K562 (cell line): ENCODE measurements around the gene WDR90. TPM values are rescaled to one million over a fixed set of nuclear protein-coding genes. Genes with fewer than 3 reads are reported as not detected.
A peak's percentile ranks its signal among the peaks of the same experiment; 100 is the strongest.

Experiments used
- E2F6 ChIP-seq, 2 experiments: IDR thresholded peaks; 2 replicates each; pipeline ENCODE4 v1.6.1; 2011; ENCODE audit warnings: borderline replicate concordance in 1 of 2, control low read depth in 1 of 2, low read depth in 1 of 2, low read length in 1 of 2, mild to moderate bottlenecking in 1 of 2, mixed read lengths in 1 of 2, moderate library complexity in 1 of 2; ENCODE audit not compliant: insufficient read depth in 1 of 2, insufficient read length in 1 of 2, poor library complexity in 1 of 2, severe bottlenecking in 1 of 2; ENCODE audit errors: extremely low read depth in 1 of 2
- MXI1 ChIP-seq: IDR thresholded peaks from 2 replicates; pipeline ENCODE4 v1.6.1; 2011; ENCODE audit warnings: low read depth, mild to moderate bottlenecking, improper control_type of control experiment, low read length
- PHF8 ChIP-seq: fragments of 200-600 bp; sonication (generic); IDR thresholded peaks from 2 replicates; pipeline ENCODE4 v1.6.1; 2012; ENCODE audit warnings: mixed run types, mild to moderate bottlenecking, inconsistent platforms, low read length, moderate library complexity, borderline replicate concordance
- PML ChIP-seq: IDR thresholded peaks from 2 replicates; pipeline ENCODE4 v1.6.1; 2012; ENCODE audit warnings: low read length, inconsistent platforms
- RB1 ChIP-seq: fragments of 450-650 bp; IDR thresholded peaks from 2 replicates; pipeline ENCODE4 v1.6.1; 2017; ENCODE audit warnings: low read depth, mild to moderate bottlenecking
- ZNF609 ChIP-seq: sonication (generic); formaldehyde crosslinking; IDR thresholded peaks from 2 replicates; pipeline ENCODE4 v1.8.1; 2023; ENCODE audit warnings: missing genetic modification reagents, mild to moderate bottlenecking, borderline replicate concordance
- ZNF77 ChIP-seq: fragments of 250-450 bp; sonication (Bioruptor Pico); IDR thresholded peaks from 2 replicates; pipeline ENCODE4 v1.5.0; 2020
- polyA plus RNA-seq, 8 experiments: library from polyadenylated mRNA; depleted of rRNA in 4 of 8; stranded (reverse) in 5 of 8; unstranded in 3 of 8; fragments of >200 nt; fragmentation: Nextera tagmentation in 2 of 8; fragmentation: Illumina TruSeq in 1 of 8; extraction: Ambion mirVana in 2 of 8; extraction: Trizol in 1 of 8; gene quantifications; 2 replicates each; pipeline versions ENCODE4 v1.2.1 to v1.2.3, GENCODE V29; 2011 to 2014; ENCODE audit warnings: inconsistent platforms in 1 of 8, missing spikeins in 1 of 8
- total RNA-seq, 7 experiments: library from RNA; depleted of rRNA in 6 of 7; stranded (reverse); fragments of >200 nt in 6 of 7; fragmentation: Illumina TruSeq in 2 of 7; extraction: Trizol in 2 of 7; gene quantifications; 2 replicates each; pipeline versions ENCODE4 v1.2.1 to v1.2.3, GENCODE V29; 2011 to 2021; ENCODE audit warnings: low replicate concordance in 1 of 7
- TF ChIP-seq, protein P1 (sequence below): fragments of 200-800 bp; sonication (Bioruptor generic); IDR thresholded peaks from 2 replicates; pipeline ENCODE4 v1.6.1; 2016; ENCODE audit warnings: missing genetic modification characterization, missing compliant biosample characterization
- TF ChIP-seq, protein P2 (sequence below): sonication (generic); formaldehyde crosslinking; IDR thresholded peaks from 2 replicates; pipeline ENCODE4 v1.8.0; 2022; ENCODE audit warnings: mild to moderate bottlenecking, missing genetic modification reagents

WDR90 gene
- total and polyA plus RNA-seq, 9 of the 15 experiments (the other 6 are each of a cell fraction or from before 2014, with no cell fraction given), result 0.44 to 12.6 (median 3.3) TPM

DNA sequence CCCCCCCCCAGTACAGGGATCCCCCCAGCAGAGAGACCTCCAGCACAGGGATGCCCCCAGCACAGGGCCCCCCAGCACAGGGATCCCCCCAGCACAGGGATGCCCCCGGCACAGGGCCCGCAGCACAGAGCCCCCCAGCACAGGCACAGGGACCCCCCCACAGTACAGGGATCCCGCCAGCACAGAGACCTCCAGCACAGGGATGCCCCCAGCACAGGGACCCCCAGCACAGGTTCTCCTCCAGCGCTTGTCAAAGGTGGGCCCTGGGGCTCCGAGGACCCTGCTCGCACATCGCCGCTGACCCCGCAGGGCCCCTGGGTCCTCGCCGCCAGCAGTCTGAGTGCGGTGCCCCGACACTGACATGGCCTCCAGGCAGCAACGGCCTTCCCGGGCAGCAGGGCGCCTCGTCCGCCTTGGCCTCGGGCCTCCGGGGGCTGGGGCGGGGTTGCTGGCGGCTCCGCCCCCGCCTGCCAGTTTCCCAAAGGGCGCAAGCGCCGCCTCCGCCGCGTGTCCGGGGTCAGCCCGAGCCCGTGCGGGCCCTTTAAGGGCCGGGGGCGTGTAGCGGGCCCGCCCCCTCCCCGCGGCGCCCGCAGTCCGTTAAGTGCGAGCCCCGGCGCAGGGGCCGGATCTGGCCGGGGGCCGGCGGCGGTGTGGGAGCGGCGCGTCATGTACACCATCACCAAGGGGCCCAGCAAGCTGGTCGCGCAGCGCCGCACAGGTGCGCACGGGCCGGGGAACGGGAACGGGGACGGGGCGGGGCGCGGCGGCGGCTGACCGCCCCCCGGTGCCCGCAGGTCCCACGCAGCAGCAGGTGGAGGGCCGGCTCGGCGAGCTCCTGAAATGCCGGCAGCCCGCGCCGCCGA lies 7.6 kb upstream of the WDR90 start, which contains the start of gene MCRIP2 (continued):
- TF ChIP-seq ZNF609 (CRISPR knock-in tag), result no peak
- TF ChIP-seq, protein P1, sequence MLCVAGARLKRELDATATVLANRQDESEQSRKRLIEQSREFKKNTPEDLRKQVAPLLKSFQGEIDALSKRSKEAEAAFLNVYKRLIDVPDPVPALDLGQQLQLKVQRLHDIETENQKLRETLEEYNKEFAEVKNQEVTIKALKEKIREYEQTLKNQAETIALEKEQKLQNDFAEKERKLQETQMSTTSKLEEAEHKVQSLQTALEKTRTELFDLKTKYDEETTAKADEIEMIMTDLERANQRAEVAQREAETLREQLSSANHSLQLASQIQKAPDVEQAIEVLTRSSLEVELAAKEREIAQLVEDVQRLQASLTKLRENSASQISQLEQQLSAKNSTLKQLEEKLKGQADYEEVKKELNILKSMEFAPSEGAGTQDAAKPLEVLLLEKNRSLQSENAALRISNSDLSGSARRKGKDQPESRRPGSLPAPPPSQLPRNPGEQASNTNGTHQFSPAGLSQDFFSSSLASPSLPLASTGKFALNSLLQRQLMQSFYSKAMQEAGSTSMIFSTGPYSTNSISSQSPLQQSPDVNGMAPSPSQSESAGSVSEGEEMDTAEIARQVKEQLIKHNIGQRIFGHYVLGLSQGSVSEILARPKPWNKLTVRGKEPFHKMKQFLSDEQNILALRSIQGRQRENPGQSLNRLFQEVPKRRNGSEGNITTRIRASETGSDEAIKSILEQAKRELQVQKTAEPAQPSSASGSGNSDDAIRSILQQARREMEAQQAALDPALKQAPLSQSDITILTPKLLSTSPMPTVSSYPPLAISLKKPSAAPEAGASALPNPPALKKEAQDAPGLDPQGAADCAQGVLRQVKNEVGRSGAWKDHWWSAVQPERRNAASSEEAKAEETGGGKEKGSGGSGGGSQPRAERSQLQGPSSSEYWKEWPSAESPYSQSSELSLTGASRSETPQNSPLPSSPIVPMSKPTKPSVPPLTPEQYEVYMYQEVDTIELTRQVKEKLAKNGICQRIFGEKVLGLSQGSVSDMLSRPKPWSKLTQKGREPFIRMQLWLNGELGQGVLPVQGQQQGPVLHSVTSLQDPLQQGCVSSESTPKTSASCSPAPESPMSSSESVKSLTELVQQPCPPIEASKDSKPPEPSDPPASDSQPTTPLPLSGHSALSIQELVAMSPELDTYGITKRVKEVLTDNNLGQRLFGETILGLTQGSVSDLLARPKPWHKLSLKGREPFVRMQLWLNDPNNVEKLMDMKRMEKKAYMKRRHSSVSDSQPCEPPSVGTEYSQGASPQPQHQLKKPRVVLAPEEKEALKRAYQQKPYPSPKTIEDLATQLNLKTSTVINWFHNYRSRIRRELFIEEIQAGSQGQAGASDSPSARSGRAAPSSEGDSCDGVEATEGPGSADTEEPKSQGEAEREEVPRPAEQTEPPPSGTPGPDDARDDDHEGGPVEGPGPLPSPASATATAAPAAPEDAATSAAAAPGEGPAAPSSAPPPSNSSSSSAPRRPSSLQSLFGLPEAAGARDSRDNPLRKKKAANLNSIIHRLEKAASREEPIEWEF (CRISPR knock-in tag), result no peak
- TF ChIP-seq, protein P2, sequence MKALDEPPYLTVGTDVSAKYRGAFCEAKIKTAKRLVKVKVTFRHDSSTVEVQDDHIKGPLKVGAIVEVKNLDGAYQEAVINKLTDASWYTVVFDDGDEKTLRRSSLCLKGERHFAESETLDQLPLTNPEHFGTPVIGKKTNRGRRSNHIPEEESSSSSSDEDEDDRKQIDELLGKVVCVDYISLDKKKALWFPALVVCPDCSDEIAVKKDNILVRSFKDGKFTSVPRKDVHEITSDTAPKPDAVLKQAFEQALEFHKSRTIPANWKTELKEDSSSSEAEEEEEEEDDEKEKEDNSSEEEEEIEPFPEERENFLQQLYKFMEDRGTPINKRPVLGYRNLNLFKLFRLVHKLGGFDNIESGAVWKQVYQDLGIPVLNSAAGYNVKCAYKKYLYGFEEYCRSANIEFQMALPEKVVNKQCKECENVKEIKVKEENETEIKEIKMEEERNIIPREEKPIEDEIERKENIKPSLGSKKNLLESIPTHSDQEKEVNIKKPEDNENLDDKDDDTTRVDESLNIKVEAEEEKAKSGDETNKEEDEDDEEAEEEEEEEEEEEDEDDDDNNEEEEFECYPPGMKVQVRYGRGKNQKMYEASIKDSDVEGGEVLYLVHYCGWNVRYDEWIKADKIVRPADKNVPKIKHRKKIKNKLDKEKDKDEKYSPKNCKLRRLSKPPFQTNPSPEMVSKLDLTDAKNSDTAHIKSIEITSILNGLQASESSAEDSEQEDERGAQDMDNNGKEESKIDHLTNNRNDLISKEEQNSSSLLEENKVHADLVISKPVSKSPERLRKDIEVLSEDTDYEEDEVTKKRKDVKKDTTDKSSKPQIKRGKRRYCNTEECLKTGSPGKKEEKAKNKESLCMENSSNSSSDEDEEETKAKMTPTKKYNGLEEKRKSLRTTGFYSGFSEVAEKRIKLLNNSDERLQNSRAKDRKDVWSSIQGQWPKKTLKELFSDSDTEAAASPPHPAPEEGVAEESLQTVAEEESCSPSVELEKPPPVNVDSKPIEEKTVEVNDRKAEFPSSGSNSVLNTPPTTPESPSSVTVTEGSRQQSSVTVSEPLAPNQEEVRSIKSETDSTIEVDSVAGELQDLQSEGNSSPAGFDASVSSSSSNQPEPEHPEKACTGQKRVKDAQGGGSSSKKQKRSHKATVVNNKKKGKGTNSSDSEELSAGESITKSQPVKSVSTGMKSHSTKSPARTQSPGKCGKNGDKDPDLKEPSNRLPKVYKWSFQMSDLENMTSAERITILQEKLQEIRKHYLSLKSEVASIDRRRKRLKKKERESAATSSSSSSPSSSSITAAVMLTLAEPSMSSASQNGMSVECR (CRISPR knock-in tag), result peak; percentile 85
- 0 out of 2 replicates have a peak, but pooled peaks have one; percentile 49 for TF ChIP-seq RB1
- 0 out of 2 replicates have a peak, but pooled peaks have one; percentile 36 for TF ChIP-seq ZNF77 (CRISPR knock-in tag)
- TF ChIP-seq PML, result no peak; the same call in 1 of the 2 replicates
- TF ChIP-seq E2F6 (IDR thresholded peaks at IDR 0.05; ENCODE audit: borderline replicate concordance in 1 of 2, extremely low read depth in 1 of 2, insufficient read depth in 1 of 2, insufficient read length in 1 of 2, low read depth in 1 of 2, low read length in 1 of 2, poor library complexity in 1 of 2, severe bottlenecking in 1 of 2), result peak; percentile 59 to 82
- TF ChIP-seq MXI1, result peak; percentile 83
- TF ChIP-seq PHF8, result peak; percentile 92; the same call in 1 of the 2 replicates
